ENCODE results near the gene CSKMT. TPM values are rescaled to one million over a fixed set of nuclear protein-coding genes. Genes with fewer than 3 reads are reported as not detected.
A peak's percentile ranks its signal among the peaks of the same experiment; 100 is the strongest.

CSKMT gene
- total and polyA plus RNA-seq, 8 donors: 4.0 to 25.4 (median 7.7) TPM

DNA sequence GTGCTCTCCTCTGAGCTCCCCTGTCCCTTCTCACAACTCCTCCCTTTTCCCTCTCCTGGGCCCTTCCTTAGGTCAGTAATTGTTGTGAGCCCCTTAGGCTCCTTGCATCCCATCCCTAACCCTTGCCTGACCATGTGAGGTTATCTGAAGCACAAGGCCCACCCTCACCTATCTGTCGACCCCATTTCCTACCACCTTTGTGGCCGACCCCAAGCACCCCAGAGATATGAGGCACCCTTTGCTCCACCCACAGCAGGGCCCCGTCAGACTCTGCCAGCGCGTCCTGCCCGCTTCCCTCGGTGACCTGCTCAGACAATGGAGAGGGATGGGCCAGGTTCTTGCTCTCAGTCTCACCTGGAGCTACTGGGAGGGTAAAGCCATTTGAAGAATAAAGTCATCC, 43.7 kb downstream of the CSKMT start:
- intact Hi-C loops (cut with DNase I): no loop called here
- no peak for TF ChIP-seq CTCF (IDR thresholded peaks at IDR 0.05)

DNA sequence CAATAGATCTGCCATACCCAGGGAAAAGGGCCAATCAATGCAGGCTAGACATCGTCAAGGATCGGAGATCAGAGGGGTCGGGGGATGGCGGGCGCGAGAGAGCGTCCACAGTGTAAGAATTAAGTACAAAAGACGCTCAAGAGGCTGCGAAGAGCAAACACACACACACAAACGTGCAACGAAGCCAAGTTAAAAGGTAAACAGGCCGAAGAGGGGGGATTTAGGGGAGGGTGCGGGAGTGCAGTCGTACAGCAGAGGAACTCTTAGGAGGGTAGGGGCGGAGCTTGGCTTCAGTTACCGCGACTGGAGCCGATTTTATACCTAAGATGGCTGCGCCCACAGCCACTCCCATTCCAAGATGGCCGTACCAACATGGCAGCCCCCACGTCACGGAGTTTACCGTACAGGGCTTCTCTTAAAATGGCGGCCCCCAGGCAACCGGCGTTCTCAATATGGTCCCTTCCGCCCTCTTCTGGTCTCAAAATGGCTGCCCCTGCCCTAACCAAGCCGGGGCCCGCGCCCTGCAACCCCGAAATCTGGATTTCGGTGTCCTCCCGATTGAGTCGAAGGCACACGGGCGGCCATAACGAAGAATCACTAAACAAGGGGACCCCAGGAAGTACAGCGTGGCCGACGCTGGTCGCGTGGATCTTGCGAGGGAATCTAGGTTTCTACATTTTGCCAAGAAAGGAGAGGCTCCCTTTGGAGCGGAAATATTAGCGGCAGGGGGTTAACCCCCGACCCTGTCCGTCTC, 44.3 kb downstream of the CSKMT start:
- no peak for FAIRE-seq
- H3K36me3 ChIP-seq: no peaks in the 10 kb centered on the region
- peaks cover 43 to 67% (median 50%) of the 10 kb centered on the region in 3 donors for H3K4me1 ChIP-seq
- intact Hi-C loops (cut with DNase I): no loop called here
- H3K4me3 ChIP-seq: peak overlapping the region; percentile 38 to 52 (median 42)
- ATAC-seq: peak; percentile 68 to 81 (median 76)
- DNase-seq: peak; percentile 88 to 98 (median 97)
- no peaks in the 10 kb centered on the region for H3K27me3 ChIP-seq
- peak overlapping the region; percentile 75 to 96 (median 88) for H3K27ac ChIP-seq
- WGBS, 2 donors: 6 to 7% methylated on average over 46 to 47 of the region's 47 CpGs
- TF ChIP-seq CTCF (IDR thresholded peaks at IDR 0.05): no peak
- H3K9me3 ChIP-seq: no peaks in the 10 kb centered on the region

More for the DNA sequence above, 43.7 kb downstream of the CSKMT start:
- peaks cover 37 to 61% (median 44%) of the 10 kb centered on the region in 3 donors for H3K4me1 ChIP-seq
- FAIRE-seq: no peak
- H3K27ac ChIP-seq: peak overlapping the region; percentile 75 to 96 (median 88)
- ATAC-seq: peak in 2 of 4 donors; percentile 3 to 5
- WGBS, 2 donors: 5 to 7% methylated on average over 7 of the region's 7 CpGs
- no peaks in the 10 kb centered on the region for H3K36me3 ChIP-seq
- no peaks in the 10 kb centered on the region for H3K9me3 ChIP-seq
- H3K4me3 ChIP-seq: peak overlapping the region in 3 of 4 donors; percentile 39 to 52 (median 46)
- DNase-seq: peak in 5 of 6 donors; percentile 47 to 74 (median 52)
- H3K27me3 ChIP-seq: no peaks in the 10 kb centered on the region

- no peaks in the 10 kb centered on the region for H3K9me3 ChIP-seq
- DNase-seq (no peak), FAIRE-seq (no peak), ATAC-seq (no peak)
- peak overlapping the region; percentile 75 to 96 (median 88) for H3K27ac ChIP-seq
- no peak for TF ChIP-seq CTCF (IDR thresholded peaks at IDR 0.05)
- H3K27me3 ChIP-seq: no peaks in the 10 kb centered on the region
- H3K36me3 ChIP-seq: no peaks in the 10 kb centered on the region
- H3K4me3 ChIP-seq: peak overlapping the region; percentile 38 to 52 (median 42)
- 73 to 79% methylated on average over 7 of the region's 7 CpGs for WGBS, 2 donors
- intact Hi-C loops (cut with DNase I): no loop called here
- peaks cover 44 to 67% (median 50%) of the 10 kb centered on the region in 3 donors for H3K4me1 ChIP-seq
Measured at GRCh38 chr11:62710001-62710345, 44.9 kb downstream of the CSKMT start.

- H3K4me3 ChIP-seq: peak overlapping the region in 2 of 4 donors; percentile 5 to 9
- no peak for TF ChIP-seq CTCF (IDR thresholded peaks at IDR 0.05)
- peaks cover 38 to 54% (median 46%) of the 10 kb centered on the region in 3 donors for H3K4me1 ChIP-seq
- DNase-seq (peak in 1 of 6 donors; percentile 32), FAIRE-seq (no peak), ATAC-seq (peak; percentile 20 to 40 (median 36))
- H3K9me3 ChIP-seq: no peaks in the 10 kb centered on the region
- H3K27me3 ChIP-seq: no peaks in the 10 kb centered on the region
- H3K36me3 ChIP-seq: peaks cover 0 to 23% (median 20%) of the 10 kb centered on the region in 3 donors
- intact Hi-C loops (cut with DNase I): no loop called here
- 35 to 44% methylated on average over 6 of the region's 6 CpGs for WGBS, 2 donors
- peak overlapping the region; percentile 23 to 96 (median 77) for H3K27ac ChIP-seq
Measured at GRCh38 chr11:62712276-62712812, 47.2 kb downstream of the CSKMT start.

Measured in pancreas (tissue), 10 donors.